ENCODE data around the gene D2HGDH.
"Not testable (repeated sequence)": the region's sequence is repeated elsewhere in the genome, so short reads cannot be mapped to it uniquely, and the experiment has no call there.

D2HGDH gene

DNA sequence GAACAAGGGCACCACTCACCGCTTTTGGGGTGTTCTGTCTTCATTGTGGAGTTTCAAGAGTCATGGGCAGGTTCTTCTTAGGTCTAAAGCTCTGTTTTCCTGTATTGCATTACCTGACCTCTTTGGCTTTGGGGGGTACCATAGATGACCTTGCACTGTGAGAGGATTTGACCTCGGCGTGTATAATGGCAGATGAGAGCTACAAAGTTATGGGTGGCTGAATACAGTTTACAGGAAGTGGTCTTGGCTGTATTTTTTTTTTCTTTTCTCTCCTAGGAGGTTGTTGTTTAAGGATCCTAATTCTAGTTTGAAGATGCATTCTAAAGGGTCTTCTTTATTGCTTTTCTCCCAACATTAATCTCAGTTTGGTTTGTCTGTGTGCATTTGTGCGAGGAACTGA, 53.7 kb downstream of the D2HGDH start:
- TF ChIP-seq, protein P1, sequence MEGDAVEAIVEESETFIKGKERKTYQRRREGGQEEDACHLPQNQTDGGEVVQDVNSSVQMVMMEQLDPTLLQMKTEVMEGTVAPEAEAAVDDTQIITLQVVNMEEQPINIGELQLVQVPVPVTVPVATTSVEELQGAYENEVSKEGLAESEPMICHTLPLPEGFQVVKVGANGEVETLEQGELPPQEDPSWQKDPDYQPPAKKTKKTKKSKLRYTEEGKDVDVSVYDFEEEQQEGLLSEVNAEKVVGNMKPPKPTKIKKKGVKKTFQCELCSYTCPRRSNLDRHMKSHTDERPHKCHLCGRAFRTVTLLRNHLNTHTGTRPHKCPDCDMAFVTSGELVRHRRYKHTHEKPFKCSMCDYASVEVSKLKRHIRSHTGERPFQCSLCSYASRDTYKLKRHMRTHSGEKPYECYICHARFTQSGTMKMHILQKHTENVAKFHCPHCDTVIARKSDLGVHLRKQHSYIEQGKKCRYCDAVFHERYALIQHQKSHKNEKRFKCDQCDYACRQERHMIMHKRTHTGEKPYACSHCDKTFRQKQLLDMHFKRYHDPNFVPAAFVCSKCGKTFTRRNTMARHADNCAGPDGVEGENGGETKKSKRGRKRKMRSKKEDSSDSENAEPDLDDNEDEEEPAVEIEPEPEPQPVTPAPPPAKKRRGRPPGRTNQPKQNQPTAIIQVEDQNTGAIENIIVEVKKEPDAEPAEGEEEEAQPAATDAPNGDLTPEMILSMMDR (IDR thresholded peaks at IDR 0.05; ENCODE audit: extremely low read depth, insufficient read depth, missing control alignments), result no peak
- no peak for DNase-seq (ENCODE audit: low spot score)
- in situ Hi-C loops (cut with MboI; ENCODE audit: low pct_unique_long_range_greater_than_20kb, low sequenced_read_pairs, unreplicated experiment), result no loop called here

- in situ Hi-C loops (cut with MboI; ENCODE audit: low pct_unique_long_range_greater_than_20kb, low sequenced_read_pairs, unreplicated experiment), result no loop called here
- TF ChIP-seq, protein P1 (IDR thresholded peaks at IDR 0.05; ENCODE audit: extremely low read depth, insufficient read depth, missing control alignments), result peak; percentile 25
- peak; percentile 50 for DNase-seq (ENCODE audit: low spot score)
Measured at GRCh38 chr2:241788572-241788971, 54.1 kb downstream of the D2HGDH start.

DNA sequence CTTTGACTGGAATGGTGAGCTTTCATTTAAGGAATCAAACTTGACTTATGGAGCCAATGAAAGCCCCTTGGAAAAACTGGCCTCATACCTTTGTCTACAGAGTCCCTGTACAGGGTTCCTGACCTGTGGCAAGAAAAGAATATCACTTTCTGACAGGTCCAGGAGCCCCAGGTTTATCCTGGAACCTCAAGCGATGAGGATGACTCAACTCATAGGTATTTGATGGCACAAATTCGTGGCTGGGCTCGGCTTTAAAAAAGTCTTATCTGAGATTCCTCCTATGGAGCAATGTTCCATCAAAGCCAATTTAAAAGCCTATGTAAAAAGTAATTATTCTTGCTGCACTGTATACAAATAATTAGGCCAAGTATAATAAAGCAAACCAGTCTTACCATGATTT, 57.0 kb downstream of the D2HGDH start:
- DNase-seq (ENCODE audit: low spot score); in situ Hi-C loops (cut with MboI; ENCODE audit: low pct_unique_long_range_greater_than_20kb, low sequenced_read_pairs, unreplicated experiment): not testable (repeated sequence)

GRCh38 chr2:241793385-241793784, 59.0 kb downstream of the D2HGDH start:
- DNase-seq (ENCODE audit: low spot score), result no peak
- TF ChIP-seq, protein P1 (IDR thresholded peaks at IDR 0.05; ENCODE audit: extremely low read depth, insufficient read depth, missing control alignments), result no peak
- in situ Hi-C loops (cut with MboI; ENCODE audit: low pct_unique_long_range_greater_than_20kb, low sequenced_read_pairs, unreplicated experiment), result no loop called here

GRCh38 chr2:241794250-241794823, 59.9 kb downstream of the D2HGDH start:
- TF ChIP-seq, protein P1 (IDR thresholded peaks at IDR 0.05; ENCODE audit: extremely low read depth, insufficient read depth, missing control alignments), result no peak
- in situ Hi-C loops (cut with MboI; ENCODE audit: low pct_unique_long_range_greater_than_20kb, low sequenced_read_pairs, unreplicated experiment), result no loop called here
- peak; percentile 8 for DNase-seq (ENCODE audit: low spot score)

GRCh38 chr2:241795021-241795999, 60.9 kb downstream of the D2HGDH start:
- DNase-seq (ENCODE audit: low spot score), result peak; percentile 11
- in situ Hi-C loops (cut with MboI; ENCODE audit: low pct_unique_long_range_greater_than_20kb, low sequenced_read_pairs, unreplicated experiment), result no loop called here
- TF ChIP-seq, protein P1 (IDR thresholded peaks at IDR 0.05; ENCODE audit: extremely low read depth, insufficient read depth, missing control alignments), result no peak

GRCh38 chr2:241796209-241796608, 61.8 kb downstream of the D2HGDH start:
- in situ Hi-C loops (cut with MboI; ENCODE audit: low pct_unique_long_range_greater_than_20kb, low sequenced_read_pairs, unreplicated experiment), result no loop called here
- TF ChIP-seq, protein P1 (IDR thresholded peaks at IDR 0.05; ENCODE audit: extremely low read depth, insufficient read depth, missing control alignments), result no peak
- no peak for DNase-seq (ENCODE audit: low spot score)

All from GM13977 (cell line).